NCI-H2029 (cell line): Measurements from ENCODE around the gene CYB561D1.

ENCODE experiments used
- DNase-seq: peaks from one replicate; lab custom pipeline; 2025; lab: John Stamatoyannopoulos, UW

Gene CYB561D1

DNA sequence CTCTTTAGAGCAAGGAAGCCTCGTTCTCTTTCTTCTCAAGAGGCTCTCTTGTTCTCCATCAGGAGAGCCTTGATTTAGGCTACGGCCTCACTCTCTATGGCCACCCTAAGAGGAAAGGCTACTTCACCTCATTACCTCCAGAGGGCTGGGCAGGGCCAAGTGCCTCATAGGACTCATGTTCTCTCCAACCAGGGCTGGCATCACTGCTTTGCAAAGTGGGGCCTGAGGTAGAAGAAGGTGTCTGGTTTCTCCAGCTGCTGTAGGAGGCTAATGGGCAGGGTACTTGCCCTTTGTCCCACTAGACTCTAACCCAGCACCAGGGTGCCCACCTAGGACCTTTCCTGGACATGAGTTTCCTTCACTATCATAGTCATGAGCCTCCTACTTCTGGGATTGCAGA, 12.2 kb upstream of the CYB561D1 start:
- no peak for DNase-seq

DNA sequence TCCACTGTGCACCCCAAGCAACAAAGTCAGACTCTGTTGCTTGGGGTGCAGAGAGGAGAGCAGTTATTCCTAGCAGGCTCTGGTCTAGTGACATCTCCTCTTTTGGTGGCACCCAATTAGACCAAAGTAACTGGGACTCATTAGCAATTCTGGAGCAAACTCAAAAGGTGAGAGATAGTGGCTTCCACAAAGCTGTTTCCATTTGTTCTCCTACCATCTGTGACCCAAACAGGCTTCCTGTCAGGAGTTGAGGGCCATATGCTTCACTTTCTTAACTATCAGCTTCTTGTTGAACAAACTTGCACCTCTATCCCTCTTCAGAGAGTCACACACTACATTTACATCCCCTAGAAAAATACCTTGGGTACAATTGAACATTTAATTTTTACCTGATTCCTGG, 11.7 kb upstream of the CYB561D1 start:
- no peak for DNase-seq

DNA sequence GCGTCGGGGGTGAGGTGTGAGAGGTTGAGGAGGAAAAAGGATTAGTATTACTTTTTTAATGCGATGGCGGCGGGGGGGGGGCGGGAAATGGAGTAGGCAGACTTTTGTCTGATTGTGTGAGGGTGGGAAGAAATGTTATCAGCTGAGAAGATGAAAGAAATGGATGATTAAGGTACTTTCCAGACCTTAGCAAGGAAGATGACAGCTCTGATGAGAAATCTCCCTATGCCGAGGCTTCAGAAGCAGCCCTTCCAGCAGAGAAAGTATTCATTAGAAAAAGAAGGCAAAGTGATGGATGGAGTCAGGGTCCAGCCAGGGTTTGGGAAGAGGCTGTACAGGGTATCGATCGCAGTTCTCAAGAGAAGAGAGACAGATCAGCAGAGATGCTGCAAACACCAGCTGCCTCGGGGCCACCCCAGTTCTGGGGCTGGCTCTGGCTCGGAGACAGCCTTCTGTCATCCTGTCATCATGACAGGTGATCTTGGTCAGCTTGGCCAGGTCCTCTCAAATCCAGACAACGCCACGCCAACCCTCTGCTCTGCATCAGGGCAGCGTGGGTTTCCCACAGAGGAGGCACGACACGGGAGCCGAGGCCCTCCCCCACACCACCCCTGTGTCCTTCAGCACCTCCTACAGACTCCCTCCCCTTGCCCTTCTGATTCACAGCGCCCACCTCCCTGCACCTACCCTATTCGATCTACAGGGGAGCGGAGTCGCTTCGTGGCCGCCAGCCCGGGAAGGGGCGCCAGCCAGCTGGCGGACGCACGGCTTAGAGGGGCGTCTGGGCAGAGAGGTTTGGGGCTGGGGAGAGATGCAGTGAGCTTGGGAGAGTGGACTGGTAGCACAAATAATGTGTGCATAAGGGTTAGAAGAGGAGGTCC, 10.9 kb upstream of the CYB561D1 start:
- no peak for DNase-seq

DNA sequence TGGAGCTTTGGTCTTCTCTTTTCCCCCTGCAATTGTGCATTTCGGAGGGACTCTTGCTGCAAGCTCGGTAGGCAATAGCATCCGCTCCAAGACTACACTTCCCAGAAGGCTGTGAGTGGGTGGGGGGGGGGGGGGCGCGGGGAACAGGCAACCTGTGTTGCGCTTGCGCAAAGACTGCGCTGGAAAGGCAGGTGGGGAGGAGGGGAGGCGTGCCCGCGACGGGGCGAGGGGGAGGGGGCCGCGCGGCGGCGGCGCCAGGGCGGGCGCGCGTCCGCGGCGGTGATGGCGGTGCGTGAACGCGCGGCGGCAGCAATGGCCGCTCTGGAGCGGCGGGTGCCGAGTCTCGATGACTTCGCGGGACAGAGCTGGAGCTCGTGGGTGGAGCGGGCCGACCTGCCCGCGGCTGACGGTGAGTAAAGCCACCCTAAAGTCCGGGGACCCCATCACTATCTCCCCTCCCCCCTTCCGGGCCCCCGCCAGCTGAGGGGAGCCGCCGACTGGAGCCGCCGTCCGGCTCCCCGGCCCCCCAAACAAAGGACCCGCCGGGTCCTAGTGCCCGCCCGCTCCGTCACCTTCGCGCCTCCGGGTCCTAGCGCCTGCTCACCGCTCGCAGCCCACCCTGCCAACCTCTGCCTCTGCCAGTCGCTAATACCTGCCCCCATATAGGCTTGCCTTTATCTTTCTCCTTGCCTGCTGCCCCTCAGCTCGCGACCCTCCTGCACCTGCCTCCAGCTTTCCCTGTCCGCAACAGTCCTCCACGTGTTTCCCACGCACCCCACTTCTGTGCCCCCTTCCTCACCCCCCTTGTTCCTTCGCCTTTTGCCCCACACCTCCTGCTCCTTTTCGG, 10.0 kb upstream of the CYB561D1 start, which contains the start of gene ATXN7L2:
Gene ATXN7L2, plus strand, starts transcription at position 234 of the 847 bp plus-strand sequence. Its CDS starts 49 bp downstream, at position 283.
- DNase-seq: peak; percentile 78

- DNase-seq: no peak
Observed at GRCh38 chr1:109484519-109484975, 9.3 kb upstream of the CYB561D1 start.

DNA sequence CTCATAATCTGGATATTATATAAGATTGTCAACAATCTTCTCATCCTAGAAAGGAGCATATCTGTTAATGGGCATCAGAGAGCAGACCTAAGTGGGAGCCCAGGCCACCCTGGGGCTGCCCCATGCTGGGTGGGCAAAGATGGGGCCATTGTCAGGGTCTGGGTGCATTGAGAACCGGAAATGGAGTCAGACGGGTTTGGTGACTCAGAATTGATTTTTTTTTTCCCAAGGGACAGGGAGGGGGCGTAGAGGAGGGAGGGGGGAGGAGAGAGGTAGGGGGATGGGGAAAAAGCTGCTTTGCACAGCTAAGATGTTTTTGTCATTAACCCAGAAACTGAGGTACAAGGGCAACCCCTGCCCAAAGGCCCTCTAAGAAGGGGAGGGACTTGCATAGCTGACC, 8.9 kb upstream of the CYB561D1 start:
- DNase-seq: no peak

DNA sequence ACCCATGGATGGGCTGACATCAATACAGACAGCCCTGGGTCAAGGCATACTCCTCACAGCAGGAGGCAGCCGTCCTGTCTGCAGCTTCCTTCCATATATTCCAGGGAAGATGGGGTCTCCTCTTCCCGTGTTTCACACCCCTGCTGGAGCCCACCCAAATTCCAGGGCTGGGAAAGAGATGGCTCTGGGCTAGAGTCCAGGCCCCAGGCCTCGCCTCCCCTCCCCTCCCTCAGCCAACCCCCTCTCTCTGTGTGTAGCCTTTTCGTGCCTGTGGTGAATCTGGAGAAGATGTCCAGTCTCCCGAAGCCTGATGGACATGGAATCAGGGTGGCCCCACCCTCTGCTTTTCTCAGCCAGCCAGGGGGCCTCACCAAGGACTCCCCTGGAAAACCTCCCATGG, 6.6 kb upstream of the CYB561D1 start:
- DNase-seq: no peak

GRCh38 chr1:109488201-109488600, 5.7 kb upstream of the CYB561D1 start:
- no peak for DNase-seq

GRCh38 chr1:109488696-109489095, 5.2 kb upstream of the CYB561D1 start:
- DNase-seq: no peak

DNA sequence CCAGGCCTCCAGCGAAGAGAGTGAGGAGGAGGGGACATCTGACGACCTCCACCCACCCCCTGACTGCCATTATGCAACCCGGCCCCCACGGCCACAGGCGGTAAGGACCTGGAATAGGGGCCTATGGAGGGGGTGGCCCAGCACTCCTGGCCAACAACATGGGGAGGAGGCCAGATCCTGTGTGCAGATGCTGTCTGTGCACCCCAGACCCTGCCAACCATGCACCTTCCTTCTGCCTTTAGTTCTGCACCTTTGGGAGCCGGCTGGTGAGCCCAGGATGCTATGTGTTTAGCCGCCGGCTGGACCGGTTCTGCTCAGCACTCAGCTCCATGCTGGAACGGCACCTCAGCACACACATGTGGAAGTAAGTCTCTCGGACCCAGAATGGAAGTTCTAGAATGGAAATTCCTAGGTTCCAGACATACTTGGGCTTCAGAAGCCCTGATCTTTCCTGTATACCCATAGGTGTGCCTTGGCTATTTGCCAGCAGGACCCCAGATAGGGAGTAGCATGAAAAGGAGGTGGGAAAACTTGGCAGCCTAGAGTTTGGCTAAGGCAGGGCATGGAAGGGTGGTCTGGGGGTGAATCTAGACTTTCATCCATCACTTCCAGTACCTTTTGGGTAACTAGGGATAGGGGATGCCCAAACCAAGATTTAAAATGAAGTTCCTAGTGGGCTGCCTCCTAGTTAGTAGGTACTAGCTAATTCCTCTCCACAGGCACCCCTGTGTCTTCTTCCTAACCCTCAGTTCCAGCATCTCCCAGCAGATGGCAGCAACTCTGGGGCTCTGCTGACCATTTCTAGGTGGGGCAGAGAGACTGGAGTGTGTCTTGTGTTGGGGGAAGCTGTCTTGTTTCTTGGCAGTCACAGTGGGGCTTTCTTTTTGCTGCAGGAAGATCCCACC, 3.6 kb upstream of the CYB561D1 start:
- no peak for DNase-seq

DNA sequence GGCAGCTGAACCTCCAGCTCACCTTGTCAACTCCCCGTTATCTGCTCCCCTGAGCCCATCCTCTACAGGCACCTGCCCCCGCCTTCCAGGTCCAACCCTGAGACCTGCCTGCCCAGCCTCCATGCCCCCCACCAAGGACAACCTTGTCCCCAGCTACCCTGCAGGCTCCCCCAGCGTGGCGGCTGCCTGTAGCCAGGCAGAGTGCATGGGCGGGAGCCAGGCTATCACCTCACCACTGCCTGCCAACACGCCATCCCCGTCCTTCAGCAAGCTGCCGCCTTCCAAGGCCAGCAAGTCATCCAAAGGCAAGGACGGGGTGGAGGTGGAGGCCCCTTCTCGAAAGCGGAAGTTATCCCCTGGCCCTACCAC, 3.0 kb upstream of the CYB561D1 start:
- DNase-seq: no peak

GRCh38 chr1:109491372-109491771, 2.5 kb upstream of the CYB561D1 start:
- DNase-seq: no peak

GRCh38 chr1:109492779-109493178, 1.1 kb upstream of the CYB561D1 start:
- DNase-seq: no peak

DNA sequence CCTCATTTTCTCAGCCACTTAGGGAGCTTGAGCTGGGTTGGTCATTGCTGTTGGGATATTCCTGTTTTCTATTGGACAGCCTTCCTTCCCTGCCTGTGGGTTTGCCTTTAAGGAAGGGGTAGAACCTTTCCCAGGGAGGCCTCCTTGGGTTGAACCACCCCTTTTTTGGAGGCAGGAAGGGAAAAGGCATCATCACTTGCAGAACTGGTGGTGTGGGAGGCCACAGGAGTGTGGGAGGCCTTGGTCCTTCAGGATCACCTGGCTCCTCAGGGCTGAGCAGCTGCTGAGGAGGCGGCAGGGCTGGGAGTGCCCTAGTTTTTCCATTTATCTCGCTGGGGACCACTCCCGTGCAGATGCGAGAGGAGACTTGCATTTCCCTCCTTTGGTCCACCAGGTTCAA, 667 bp upstream of the CYB561D1 start:
- no peak for DNase-seq

GRCh38 chr1:109495738-109496137, 1.8 kb downstream of the CYB561D1 start:
- no peak for DNase-seq

DNA sequence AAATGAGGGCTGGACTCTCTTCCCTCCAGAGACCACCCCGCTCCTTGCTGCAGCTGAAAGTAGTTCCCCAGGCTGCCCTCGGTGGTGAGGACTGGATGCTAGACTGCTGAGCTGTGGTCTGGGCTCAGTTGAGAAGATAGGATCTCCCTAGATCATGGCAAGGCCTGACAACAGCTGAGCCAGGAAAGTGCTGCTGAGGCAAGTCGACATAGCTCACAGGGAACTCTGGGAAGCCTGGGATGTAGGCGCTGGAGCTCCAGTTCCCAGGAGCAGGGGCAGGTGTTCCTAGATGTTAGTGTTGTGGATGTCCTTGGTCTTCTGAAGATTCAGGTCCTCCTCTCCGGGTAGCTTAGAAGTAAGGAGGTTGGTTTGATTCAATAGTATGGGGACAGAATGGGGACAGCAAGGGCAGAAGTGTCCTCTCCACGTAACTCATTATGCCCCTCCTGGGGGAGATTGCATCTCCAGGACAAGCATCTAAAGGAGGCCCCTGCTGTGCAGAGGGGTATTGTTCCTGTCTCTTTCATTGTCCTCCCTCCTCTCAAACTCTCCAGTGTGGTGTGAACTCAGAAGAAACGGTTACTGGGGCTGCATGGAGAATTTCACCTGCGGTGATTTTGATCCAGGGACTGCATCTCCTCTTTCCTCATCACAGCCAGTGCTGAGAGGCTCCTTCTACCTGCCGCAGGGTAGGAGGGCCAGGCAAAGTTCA, 3.7 kb downstream of the CYB561D1 start:
- no peak for DNase-seq

- DNase-seq: peak; percentile 46
Observed at GRCh38 chr1:109498161-109498801, 4.4 kb downstream of the CYB561D1 start.

GRCh38 chr1:109499081-109499480, 5.2 kb downstream of the CYB561D1 start:
- DNase-seq: no peak

DNA sequence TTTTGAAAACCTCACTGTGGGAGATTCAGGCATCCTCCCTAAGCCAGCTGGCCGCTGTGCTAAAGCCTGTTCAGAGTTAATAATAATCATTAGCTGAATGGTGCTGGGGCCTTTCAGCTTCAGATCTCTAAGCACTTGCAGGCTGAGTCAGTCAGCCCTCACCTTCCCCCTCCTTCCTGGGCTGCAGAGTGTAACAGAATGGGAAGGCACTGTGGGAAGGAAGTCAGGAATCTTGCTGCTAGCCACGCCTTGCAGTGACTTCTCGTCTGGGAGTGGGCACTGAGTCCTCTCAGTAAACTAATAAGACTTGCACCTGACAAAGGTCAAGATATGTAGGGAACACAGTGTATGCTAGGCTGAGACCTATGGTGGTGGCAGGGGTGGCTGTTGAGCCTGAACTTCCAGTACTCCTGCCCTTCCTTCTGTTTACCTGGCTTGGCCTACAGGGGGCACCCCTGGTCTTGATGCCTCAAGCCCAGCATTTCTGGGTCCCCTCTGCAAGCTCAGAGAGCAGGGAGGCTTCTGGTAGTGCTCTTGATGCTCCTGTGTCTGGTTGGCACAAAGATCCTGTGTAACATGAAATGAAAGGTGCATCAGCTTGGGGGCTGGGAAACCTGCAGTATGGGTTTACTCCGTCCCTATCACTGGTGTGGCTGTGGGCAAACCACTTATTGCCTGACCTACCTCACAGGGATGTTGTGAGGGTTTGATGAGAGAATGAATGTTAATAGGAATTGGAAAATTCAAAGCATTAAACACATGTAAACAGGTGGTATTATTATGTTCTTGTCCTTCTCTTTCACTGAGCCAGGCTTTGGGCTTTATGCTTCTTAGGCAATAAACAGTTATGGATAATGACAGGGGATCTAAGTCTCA, 6.0 kb downstream of the CYB561D1 start:
- DNase-seq: peak; percentile 16

GRCh38 chr1:109500941-109501381, 7.1 kb downstream of the CYB561D1 start:
- no peak for DNase-seq
